HCT116 (cell line): ENCODE data around the gene BMX.

ENCODE experiments used
- EZH2phosphoT487 ChIP-seq: fragments of 200-600 bp; IDR thresholded peaks from 2 replicates; pipeline ENCODE4 v1.6.1; 2018; ENCODE audit warnings: antibody characterized with exemption, borderline replicate concordance
- POLR2A ChIP-seq: IDR thresholded peaks from 2 replicates; pipeline ENCODE4 v1.7.0; 2011; ENCODE audit warnings: borderline replicate concordance; ENCODE audit not compliant: insufficient read depth, insufficient read length; ENCODE audit errors: extremely low read depth
- SRF ChIP-seq: IDR thresholded peaks from 2 replicates; pipeline ENCODE4 v1.6.1; 2012; ENCODE audit warnings: low read depth
- TF ChIP-seq, protein P1 (sequence below), 3 experiments: fragments of 200-600 bp in 1 of 3; sonication (generic) in 1 of 3; IDR thresholded peaks in 2 of 3; conservative IDR thresholded peaks in 1 of 3; 2 replicates each; pipeline ENCODE4 v1.5.1; 2012 to 2017; ENCODE audit warnings: low read depth in 2 of 3, low read length in 2 of 3, antibody characterized with exemption in 1 of 3, borderline replicate concordance in 1 of 3, control low read depth in 1 of 3, mild to moderate bottlenecking in 1 of 3, mixed read lengths in 1 of 3, mixed run types in 1 of 3, moderate library complexity in 1 of 3; ENCODE audit not compliant: insufficient read depth in 1 of 3
- TF ChIP-seq, protein P2 (sequence below): IDR thresholded peaks from 2 replicates; pipeline ENCODE4 v1.6.1; 2012

DNA sequence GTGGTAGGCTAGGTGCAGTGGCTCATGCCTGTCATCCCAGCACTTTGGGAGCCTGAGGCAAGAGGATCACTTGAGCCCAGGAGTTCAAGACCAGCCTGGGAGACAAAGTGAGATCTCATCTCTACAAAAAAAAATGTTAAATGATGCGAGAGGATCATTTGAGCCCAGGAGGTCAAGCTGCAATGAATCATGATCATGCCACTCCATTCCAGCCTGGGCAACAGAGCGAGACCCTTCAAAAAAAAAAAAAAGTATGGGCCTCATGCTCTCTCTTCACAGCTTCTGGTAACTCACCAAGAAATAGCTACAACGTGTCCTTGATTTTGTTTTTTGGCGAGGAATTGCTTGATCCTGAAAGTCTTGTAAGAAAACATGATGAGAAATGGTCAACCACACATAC, 98.9 kb downstream of the BMX start:
- TF ChIP-seq SRF = no peak
- TF ChIP-seq, protein P1, sequence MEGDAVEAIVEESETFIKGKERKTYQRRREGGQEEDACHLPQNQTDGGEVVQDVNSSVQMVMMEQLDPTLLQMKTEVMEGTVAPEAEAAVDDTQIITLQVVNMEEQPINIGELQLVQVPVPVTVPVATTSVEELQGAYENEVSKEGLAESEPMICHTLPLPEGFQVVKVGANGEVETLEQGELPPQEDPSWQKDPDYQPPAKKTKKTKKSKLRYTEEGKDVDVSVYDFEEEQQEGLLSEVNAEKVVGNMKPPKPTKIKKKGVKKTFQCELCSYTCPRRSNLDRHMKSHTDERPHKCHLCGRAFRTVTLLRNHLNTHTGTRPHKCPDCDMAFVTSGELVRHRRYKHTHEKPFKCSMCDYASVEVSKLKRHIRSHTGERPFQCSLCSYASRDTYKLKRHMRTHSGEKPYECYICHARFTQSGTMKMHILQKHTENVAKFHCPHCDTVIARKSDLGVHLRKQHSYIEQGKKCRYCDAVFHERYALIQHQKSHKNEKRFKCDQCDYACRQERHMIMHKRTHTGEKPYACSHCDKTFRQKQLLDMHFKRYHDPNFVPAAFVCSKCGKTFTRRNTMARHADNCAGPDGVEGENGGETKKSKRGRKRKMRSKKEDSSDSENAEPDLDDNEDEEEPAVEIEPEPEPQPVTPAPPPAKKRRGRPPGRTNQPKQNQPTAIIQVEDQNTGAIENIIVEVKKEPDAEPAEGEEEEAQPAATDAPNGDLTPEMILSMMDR (IDR thresholded peaks at IDR 0.05 in 2 of 3, conservative IDR thresholded peaks at IDR 0.05 in 1 of 3; ENCODE audit: borderline replicate concordance in 1 of 3, insufficient read depth in 1 of 3, low read depth in 2 of 3, low read length in 2 of 3) = no peak
- no peak for TF ChIP-seq EZH2phosphoT487
- TF ChIP-seq, protein P2, sequence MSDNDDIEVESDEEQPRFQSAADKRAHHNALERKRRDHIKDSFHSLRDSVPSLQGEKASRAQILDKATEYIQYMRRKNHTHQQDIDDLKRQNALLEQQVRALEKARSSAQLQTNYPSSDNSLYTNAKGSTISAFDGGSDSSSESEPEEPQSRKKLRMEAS = no peak
- TF ChIP-seq POLR2A = no peak
